Ishikawa (cell line): ENCODE data around the gene LRRC75B.

Source experiments
- CEBPB ChIP-seq: IDR thresholded peaks from 2 replicates; pipeline ENCODE4 v1.6.1; 2012
- CREB1 ChIP-seq: IDR thresholded peaks from 2 replicates; pipeline ENCODE4 v1.6.1; 2012; ENCODE audit warnings: low read depth
- EGR1 ChIP-seq: IDR thresholded peaks from 2 replicates; pipeline ENCODE4 v1.6.1; 2012
- FOXM1 ChIP-seq: IDR thresholded peaks from 2 replicates; pipeline ENCODE4 v1.6.1; 2012; ENCODE audit warnings: low read depth, borderline replicate concordance
- MAX ChIP-seq: IDR thresholded peaks from 2 replicates; pipeline ENCODE4 v1.6.1; 2012
- NFIC ChIP-seq: IDR thresholded peaks from 2 replicates; pipeline ENCODE4 v1.6.1; 2012
- RAD21 ChIP-seq: IDR thresholded peaks from 2 replicates; pipeline ENCODE4 v1.6.1; 2012; ENCODE audit warnings: low read depth
- REST ChIP-seq: IDR thresholded peaks from 2 replicates; pipeline ENCODE4 v1.6.1; 2012; ENCODE audit warnings: low read depth, mild to moderate bottlenecking
- TAF1 ChIP-seq: IDR thresholded peaks from 2 replicates; pipeline ENCODE4 v1.6.1; 2012; ENCODE audit warnings: low read depth, mild to moderate bottlenecking
- TCF12 ChIP-seq: IDR thresholded peaks from 2 replicates; pipeline ENCODE4 v1.6.1; 2012; ENCODE audit warnings: low read depth
- TEAD4 ChIP-seq: IDR thresholded peaks from 2 replicates; pipeline ENCODE4 v1.6.1; 2012
- USF1 ChIP-seq: IDR thresholded peaks from 2 replicates; pipeline ENCODE4 v1.6.1; 2012
- YY1 ChIP-seq: IDR thresholded peaks from 2 replicates; pipeline ENCODE4 v1.6.1; 2012; ENCODE audit warnings: low read depth
- ZBTB7A ChIP-seq: IDR thresholded peaks from 2 replicates; pipeline ENCODE4 v1.6.1; 2012; ENCODE audit warnings: low read depth

The LRRC75B gene

GRCh38 chr22:24592851-24593558 lies at the start of gene LRRC75B:
Gene LRRC75B (minus strand): TSS chr22:24593073. CDS start chr22:24593039, 34 bp downstream.
- TF ChIP-seq RAD21 (no peak), FOXM1 (no peak), MAX (peak; percentile 29; the same call in 1 of the 2 replicates), EGR1 (no peak), TAF1 (peak; percentile 36; the same call in 1 of the 2 replicates), TCF12 (peak; percentile 5; the same call in 1 of the 2 replicates), CEBPB (peak; percentile 39; the same call in 1 of the 2 replicates), NFIC (peak; percentile 46)

- TF ChIP-seq RAD21, result peak; percentile 33
Observed at GRCh38 chr22:24629069-24629468, 36.2 kb upstream of the LRRC75B start.

GRCh38 chr22:24602847-24603769 lies 10.2 kb upstream of the LRRC75B start, which contains the start of gene GGT1:
Gene GGT1 (plus strand): TSS chr22:24603193. CDS start chr22:24611082, 7,889 bp downstream.
- TF ChIP-seq NFIC (0 out of 2 replicates have a peak, but pooled peaks have one; percentile 25), MAX (peak; percentile 14; the same call in 1 of the 2 replicates)

GRCh38 chr22:24601217-24602104 lies 8.6 kb upstream of the LRRC75B start:
- TF ChIP-seq FOXM1, result no peak
- 0 out of 2 replicates have a peak, but pooled peaks have one; percentile 16 for TF ChIP-seq ZBTB7A
- peak; percentile 89 for TF ChIP-seq NFIC

- no peak for TF ChIP-seq REST
Observed at GRCh38 chr22:24599514-24599913, 6.6 kb upstream of the LRRC75B start.

- no peak for TF ChIP-seq ZBTB7A
- no peak for TF ChIP-seq YY1
- no peak for TF ChIP-seq CREB1
- no peak for TF ChIP-seq FOXM1
- no peak for TF ChIP-seq EGR1
- no peak for TF ChIP-seq TCF12
- no peak for TF ChIP-seq TAF1
- no peak for TF ChIP-seq REST
- no peak for TF ChIP-seq NFIC
- no peak for TF ChIP-seq USF1
- TF ChIP-seq RAD21, result no peak
- TF ChIP-seq CEBPB, result no peak
- no peak for TF ChIP-seq TEAD4
Observed at GRCh38 chr22:24595863-24596262, 3.0 kb upstream of the LRRC75B start.
